Suppressor macrophage (primary cell): Measurements from ENCODE around the gene DAGLA.
A peak's percentile ranks its signal among the peaks of the same experiment; 100 is the strongest.

ENCODE experiments used
- DNase-seq, 4 experiments: peaks; one replicate each; pipeline ENCODE4 v3.0.0-alpha.2; 2020 to 2022

The DAGLA gene

GRCh38 chr11:61691380-61692156 lies 11.4 kb downstream of the DAGLA start:
- DNase-seq = no peak

GRCh38 chr11:61693922-61694601 lies 13.9 kb downstream of the DAGLA start:
- DNase-seq = no peak

GRCh38 chr11:61694602-61694939 lies 14.4 kb downstream of the DAGLA start:
- no peak for DNase-seq

GRCh38 chr11:61694946-61695706 lies 14.9 kb downstream of the DAGLA start:
- DNase-seq = peak in 1 of 4 experiments; percentile 39

GRCh38 chr11:61695917-61696316 lies 15.7 kb downstream of the DAGLA start:
- DNase-seq = peak; percentile 96 to 98 (median 96)

GRCh38 chr11:61696602-61697001 lies 16.4 kb downstream of the DAGLA start:
- peak in 3 of 4 experiments; percentile 57 to 68 (median 58) for DNase-seq

GRCh38 chr11:61697078-61697502 lies 16.9 kb downstream of the DAGLA start:
- DNase-seq = no peak

GRCh38 chr11:61697764-61698163 lies 17.6 kb downstream of the DAGLA start:
- DNase-seq = no peak

GRCh38 chr11:61698173-61698948 lies 18.2 kb downstream of the DAGLA start:
- peak; percentile 73 to 86 (median 82) for DNase-seq

GRCh38 chr11:61699737-61700160 lies 19.6 kb downstream of the DAGLA start:
- DNase-seq = no peak

GRCh38 chr11:61700212-61700611 lies 20.0 kb downstream of the DAGLA start:
- DNase-seq = peak; percentile 59 to 82 (median 78)

GRCh38 chr11:61700720-61701119 lies 20.5 kb downstream of the DAGLA start:
- DNase-seq = no peak

GRCh38 chr11:61701242-61701886 lies 21.2 kb downstream of the DAGLA start:
- peak; percentile 84 to 96 (median 90) for DNase-seq

GRCh38 chr11:61702701-61703312 lies 22.6 kb downstream of the DAGLA start:
- DNase-seq = peak; percentile 42 to 76 (median 68)

GRCh38 chr11:61704838-61705237 lies 24.6 kb downstream of the DAGLA start:
- no peak for DNase-seq

GRCh38 chr11:61706452-61707400 lies 26.5 kb downstream of the DAGLA start:
- no peak for DNase-seq

- DNase-seq = no peak
Measured at GRCh38 chr11:61707574-61707973, 27.4 kb downstream of the DAGLA start.

- DNase-seq = no peak
Measured at GRCh38 chr11:61709110-61709509, 28.9 kb downstream of the DAGLA start.

- DNase-seq = no peak
Measured at GRCh38 chr11:61709572-61709971, 29.4 kb downstream of the DAGLA start.

- DNase-seq = no peak
Measured at GRCh38 chr11:61710019-61710418, 29.8 kb downstream of the DAGLA start.
